Measurements from ENCODE around the gene DOCK7. TPM values are rescaled to one million over a fixed set of nuclear protein-coding genes. Genes with fewer than 3 reads are reported as not detected.

Gene DOCK7
- total RNA-seq, 3 donors from 2014 or later: 35.7 to 60.7 (median 49.2) TPM

DNA sequence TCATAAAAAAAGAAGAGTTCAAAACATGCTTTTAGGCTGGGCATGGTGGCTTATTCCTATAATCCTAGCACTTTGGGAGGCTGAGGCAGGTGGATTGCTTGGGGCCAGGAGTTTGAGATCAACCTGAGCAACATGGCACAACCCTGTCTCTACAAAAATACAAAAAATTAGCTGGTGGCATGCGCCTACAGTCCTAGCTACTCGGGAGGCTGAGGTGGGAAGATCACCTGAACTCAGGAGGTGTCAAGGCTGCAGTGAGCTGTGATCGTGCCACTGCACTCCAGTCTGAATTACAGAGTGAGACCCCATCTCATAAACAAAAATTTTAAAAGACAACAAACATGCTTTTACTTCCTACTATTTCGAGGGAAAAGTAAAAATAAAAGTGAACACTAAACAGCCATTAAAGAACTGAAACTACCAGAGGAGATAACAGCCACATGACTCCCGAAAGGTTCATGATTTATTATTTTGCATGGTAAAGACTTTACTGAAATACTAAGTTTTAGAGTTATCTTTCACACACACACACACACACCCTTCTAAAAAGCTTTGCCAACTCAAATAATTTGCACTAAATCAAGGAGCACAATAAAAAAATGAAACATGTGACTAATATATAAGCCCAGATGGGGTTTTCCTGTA, 203.2 kb downstream of the DOCK7 start:
- no peak for DNase-seq (ENCODE audit: low spot score in 2 of 2)
- Histone ChIP-seq H3K4me1 (no peaks in the 10 kb centered on the region), H3K4me3 (no peak overlapping the region), H3K36me3 (peaks cover 5% of the 10 kb centered on the region), H3K27me3 (no peaks in the 10 kb centered on the region), H3K9me3 (no peaks in the 10 kb centered on the region), H3K27ac (no peak overlapping the region)
- TF ChIP-seq POLR2A (IDR thresholded peaks at IDR 0.05) (no peak), POLR2AphosphoS5 (IDR thresholded peaks at IDR 0.05) (no peak)
- TF ChIP-seq, protein P1, sequence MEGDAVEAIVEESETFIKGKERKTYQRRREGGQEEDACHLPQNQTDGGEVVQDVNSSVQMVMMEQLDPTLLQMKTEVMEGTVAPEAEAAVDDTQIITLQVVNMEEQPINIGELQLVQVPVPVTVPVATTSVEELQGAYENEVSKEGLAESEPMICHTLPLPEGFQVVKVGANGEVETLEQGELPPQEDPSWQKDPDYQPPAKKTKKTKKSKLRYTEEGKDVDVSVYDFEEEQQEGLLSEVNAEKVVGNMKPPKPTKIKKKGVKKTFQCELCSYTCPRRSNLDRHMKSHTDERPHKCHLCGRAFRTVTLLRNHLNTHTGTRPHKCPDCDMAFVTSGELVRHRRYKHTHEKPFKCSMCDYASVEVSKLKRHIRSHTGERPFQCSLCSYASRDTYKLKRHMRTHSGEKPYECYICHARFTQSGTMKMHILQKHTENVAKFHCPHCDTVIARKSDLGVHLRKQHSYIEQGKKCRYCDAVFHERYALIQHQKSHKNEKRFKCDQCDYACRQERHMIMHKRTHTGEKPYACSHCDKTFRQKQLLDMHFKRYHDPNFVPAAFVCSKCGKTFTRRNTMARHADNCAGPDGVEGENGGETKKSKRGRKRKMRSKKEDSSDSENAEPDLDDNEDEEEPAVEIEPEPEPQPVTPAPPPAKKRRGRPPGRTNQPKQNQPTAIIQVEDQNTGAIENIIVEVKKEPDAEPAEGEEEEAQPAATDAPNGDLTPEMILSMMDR (IDR thresholded peaks at IDR 0.05): no peak
- intact Hi-C loops (cut with DNase I; ENCODE audit: low total_unique reads): no loop called here

DNA sequence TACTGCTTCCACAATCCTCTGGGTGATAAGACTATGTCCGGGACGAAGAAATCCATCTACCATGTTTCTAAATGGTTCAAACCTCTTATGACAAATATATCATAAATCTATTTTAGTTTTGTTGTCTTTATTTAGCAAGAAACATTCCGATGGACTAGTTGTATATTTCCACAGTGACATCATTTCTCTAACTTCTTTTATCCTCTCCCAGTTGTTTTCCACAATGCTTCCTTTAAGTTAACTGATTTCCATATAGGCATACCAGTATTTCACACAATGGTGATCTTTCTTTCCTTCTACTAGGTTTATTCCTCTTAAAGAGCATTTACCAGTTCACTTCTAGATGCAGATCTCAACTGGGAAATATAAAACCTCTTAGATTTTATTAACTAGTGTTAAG, 206.5 kb downstream of the DOCK7 start:
- H3K4me1 ChIP-seq: no peaks in the 10 kb centered on the region
- no peaks in the 10 kb centered on the region for H3K9me3 ChIP-seq
- H3K27ac ChIP-seq: no peak overlapping the region
- H3K27me3 ChIP-seq: no peaks in the 10 kb centered on the region
- DNase-seq (ENCODE audit: low spot score in 2 of 2): no peak
- peaks cover 5% of the 10 kb centered on the region for H3K36me3 ChIP-seq
- H3K4me3 ChIP-seq: no peak overlapping the region
- intact Hi-C loops (cut with DNase I; ENCODE audit: low total_unique reads): no loop called here
- TF ChIP-seq, protein P1 (IDR thresholded peaks at IDR 0.05): no peak
- TF ChIP-seq POLR2A (IDR thresholded peaks at IDR 0.05) (no peak), POLR2AphosphoS5 (IDR thresholded peaks at IDR 0.05) (no peak)

DNA sequence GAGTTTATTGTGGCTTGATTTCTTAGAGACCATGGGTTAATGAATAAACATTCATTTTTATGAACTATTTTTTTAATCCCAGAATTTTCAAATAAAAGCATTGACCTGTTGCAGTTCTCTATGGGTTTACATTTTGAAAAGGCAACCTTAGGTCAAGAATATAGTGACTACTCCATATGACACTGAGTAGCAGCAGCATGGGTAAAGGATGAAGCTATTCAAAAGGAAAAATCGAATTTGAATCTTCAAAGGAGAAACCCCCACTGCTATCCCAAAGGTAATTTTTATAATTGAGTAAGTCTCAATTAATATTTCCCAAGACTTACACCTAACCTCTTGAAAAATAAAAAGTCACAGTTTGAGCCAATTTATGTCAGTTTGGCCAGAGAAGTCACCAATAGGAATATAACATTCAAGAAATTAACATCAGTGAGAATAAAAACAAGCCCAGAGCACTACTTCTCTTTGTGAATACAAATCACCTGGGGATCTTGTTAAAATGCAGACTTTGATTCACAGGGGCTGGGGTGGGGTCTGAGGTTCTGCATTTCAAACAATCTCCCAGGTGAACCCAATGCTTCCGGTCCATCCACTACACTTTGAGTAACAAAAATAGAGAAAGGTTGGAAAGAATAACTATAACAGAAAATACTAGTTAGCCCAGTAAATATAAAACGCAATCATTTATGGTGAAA, 211.5 kb downstream of the DOCK7 start:
- no peak for DNase-seq (ENCODE audit: low spot score in 2 of 2)
- Histone ChIP-seq H3K4me3 (no peak overlapping the region), H3K27me3 (no peaks in the 10 kb centered on the region), H3K4me1 (no peaks in the 10 kb centered on the region), H3K36me3 (no peaks in the 10 kb centered on the region), H3K27ac (no peak overlapping the region), H3K9me3 (no peaks in the 10 kb centered on the region)
- intact Hi-C loops (cut with DNase I; ENCODE audit: low total_unique reads): no loop called here
- TF ChIP-seq POLR2AphosphoS5 (IDR thresholded peaks at IDR 0.05): no peak
- TF ChIP-seq, protein P1 (IDR thresholded peaks at IDR 0.05): no peak
- TF ChIP-seq POLR2A (IDR thresholded peaks at IDR 0.05): no peak

DNA sequence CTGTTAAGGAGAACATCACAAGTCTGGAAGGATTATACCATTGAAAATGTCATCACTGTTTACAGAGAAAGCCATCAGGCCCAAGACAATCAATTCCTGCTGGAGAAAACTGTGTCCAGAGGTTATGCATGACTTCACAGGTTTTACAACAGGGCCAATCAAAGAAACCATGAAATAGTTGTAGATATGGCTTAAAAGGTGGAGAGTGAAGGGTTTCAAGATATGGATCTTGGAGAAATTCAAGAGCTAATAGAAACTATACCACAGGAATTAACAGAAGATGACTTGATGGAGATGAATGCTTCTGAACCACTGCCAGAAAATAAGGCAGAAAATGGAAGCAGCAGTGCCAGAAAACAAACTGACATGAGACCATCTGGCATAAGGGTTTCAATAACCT, 221.1 kb downstream of the DOCK7 start:
- Histone ChIP-seq H3K4me3 (no peak overlapping the region), H3K4me1 (no peaks in the 10 kb centered on the region), H3K9me3 (peaks cover 0 to 13% of the 10 kb centered on the region in 2 donors), H3K36me3 (no peaks in the 10 kb centered on the region), H3K27me3 (no peaks in the 10 kb centered on the region), H3K27ac (no peak overlapping the region)
- no peak for DNase-seq (ENCODE audit: low spot score in 2 of 2)
- intact Hi-C loops (cut with DNase I; ENCODE audit: low total_unique reads): no loop called here
- TF ChIP-seq, protein P1 (IDR thresholded peaks at IDR 0.05): no peak

DNA sequence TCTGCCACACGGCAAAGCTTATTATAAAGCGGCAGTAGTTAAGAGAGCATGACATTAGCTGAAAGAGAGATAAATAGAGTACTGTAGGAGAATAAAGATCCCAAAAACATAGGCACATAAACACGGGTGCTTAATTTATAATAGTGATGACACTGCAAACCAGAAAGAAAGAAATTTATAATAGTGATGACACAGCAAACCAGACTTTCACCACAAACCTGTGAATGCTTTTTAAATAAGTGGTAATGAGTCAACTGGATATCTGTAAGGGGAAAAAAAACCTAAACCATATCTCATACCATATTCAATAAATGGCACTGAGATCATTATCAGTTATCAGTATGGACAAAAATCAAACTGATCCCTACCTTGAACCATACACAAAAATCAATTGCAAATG, 225.8 kb downstream of the DOCK7 start:
- Histone ChIP-seq H3K4me3 (no peak overlapping the region), H3K36me3 (no peaks in the 10 kb centered on the region), H3K9me3 (no peaks in the 10 kb centered on the region), H3K27me3 (no peaks in the 10 kb centered on the region), H3K27ac (no peak overlapping the region), H3K4me1 (no peaks in the 10 kb centered on the region)
- TF ChIP-seq POLR2A (IDR thresholded peaks at IDR 0.05): no peak
- TF ChIP-seq, protein P1 (IDR thresholded peaks at IDR 0.05): no peak
- TF ChIP-seq POLR2AphosphoS5 (IDR thresholded peaks at IDR 0.05): no peak
- intact Hi-C loops (cut with DNase I; ENCODE audit: low total_unique reads): no loop called here
- no peak for DNase-seq (ENCODE audit: low spot score in 2 of 2)

All from breast epithelium (tissue), 4 donors.